Memory B cell (primary cell): Measurements from ENCODE around the gene DNAH10.

Experiments
- ATAC-seq: fragments of 150-1000 bp; cut with Tn5 transposase; 2 replicates; pipeline ENCODE4 v1.10.0; 2021; ENCODE audit warnings: low read depth, mild to moderate bottlenecking, moderate library complexity
- DNase-seq, 2 donors: peaks; one replicate each; pipeline ENCODE4 v3.0.0; 2022; ENCODE audit warnings: low spot score in 2 of 2
- H3K27ac Mint-ChIP-seq: one replicate; pipeline ENCODE4 v1.8.0; 2022; ENCODE audit warnings: mild to moderate bottlenecking, moderate library complexity, mixed read lengths
- H3K27me3 Mint-ChIP-seq: one replicate; pipeline ENCODE4 v1.8.0; 2022; ENCODE audit warnings: mixed read lengths
- H3K36me3 Mint-ChIP-seq: one replicate; pipeline ENCODE4 v1.8.0; 2022; ENCODE audit warnings: mild to moderate bottlenecking, mixed read lengths
- H3K4me1 Mint-ChIP-seq: one replicate; pipeline ENCODE4 v1.8.0; 2022; ENCODE audit warnings: mixed read lengths
- H3K4me3 Mint-ChIP-seq: one replicate; pipeline ENCODE4 v1.8.0; 2022; ENCODE audit warnings: mild to moderate bottlenecking, moderate library complexity, mixed read lengths
- H3K9me3 Mint-ChIP-seq: one replicate; pipeline ENCODE4 v1.8.0; 2022; ENCODE audit warnings: mixed read lengths

The DNAH10 gene

GRCh38 chr12:123727878-123728277, 34.2 kb upstream of the DNAH10 start:
- ATAC-seq (no peak), DNase-seq (no peak)
- Mint-ChIP-seq H3K36me3 (peaks cover 33% of the 10 kb centered on the region), H3K9me3 (no peaks in the 10 kb centered on the region), H3K27me3 (no peaks in the 10 kb centered on the region), H3K27ac (no peak overlapping the region), H3K4me1 (peaks cover 2% of the 10 kb centered on the region), H3K4me3 (no peak overlapping the region)

- ATAC-seq = no peak
- H3K27ac Mint-ChIP-seq = no peak overlapping the region
- peaks cover 3% of the 10 kb centered on the region for H3K4me1 Mint-ChIP-seq
- H3K36me3 Mint-ChIP-seq = peaks cover 48% of the 10 kb centered on the region
- no peaks in the 10 kb centered on the region for H3K9me3 Mint-ChIP-seq
- no peak overlapping the region for H3K4me3 Mint-ChIP-seq
- no peak for DNase-seq
- H3K27me3 Mint-ChIP-seq = no peaks in the 10 kb centered on the region
These were observed 30.5 kb upstream of the DNAH10 start for GRCh38 chr12:123731596-123731995.

DNA sequence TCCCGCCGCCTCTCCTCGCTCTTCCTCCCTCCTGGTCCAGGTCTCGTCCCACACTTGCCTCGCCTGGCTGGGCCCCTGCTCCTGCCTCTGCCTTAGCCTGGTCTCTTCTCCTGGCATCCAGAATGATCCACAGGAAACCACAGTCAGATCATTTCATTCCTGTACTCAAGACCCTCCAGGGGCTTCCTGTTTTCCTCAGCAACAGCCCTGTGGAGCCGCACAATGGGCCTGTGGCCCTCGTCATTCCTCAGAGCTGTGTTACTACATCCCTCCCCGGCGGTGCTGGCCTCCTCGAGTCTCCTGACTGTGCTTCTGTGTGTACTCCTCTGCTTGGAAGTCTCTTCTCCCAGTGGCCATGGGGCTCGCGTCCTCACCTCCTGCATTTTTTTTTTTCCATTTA, 29.9 kb upstream of the DNAH10 start:
- Mint-ChIP-seq H3K4me3 (no peak overlapping the region), H3K27me3 (no peaks in the 10 kb centered on the region), H3K4me1 (peaks cover 7% of the 10 kb centered on the region), H3K36me3 (peaks cover 50% of the 10 kb centered on the region), H3K27ac (no peak overlapping the region), H3K9me3 (no peaks in the 10 kb centered on the region)
- DNase-seq = no peak
- no peak for ATAC-seq

- H3K27ac Mint-ChIP-seq = peak overlapping the region; percentile 33
- peaks cover 43% of the 10 kb centered on the region for H3K36me3 Mint-ChIP-seq
These were observed 28.9 kb upstream of the DNAH10 start for GRCh38 chr12:123733229-123733628.

GRCh38 chr12:123734268-123734667, 27.8 kb upstream of the DNAH10 start:
- Mint-ChIP-seq H3K4me1 (peaks cover 12% of the 10 kb centered on the region), H3K27ac (no peak overlapping the region), H3K9me3 (no peaks in the 10 kb centered on the region), H3K4me3 (no peak overlapping the region), H3K36me3 (peaks cover 43% of the 10 kb centered on the region), H3K27me3 (no peaks in the 10 kb centered on the region)
- no peak for ATAC-seq
- no peak for DNase-seq

More at GRCh38 chr12:123733229-123733628, 28.9 kb upstream of the DNAH10 start:
- peaks cover 12% of the 10 kb centered on the region for H3K4me1 Mint-ChIP-seq
- no peak for ATAC-seq
- no peak overlapping the region for H3K4me3 Mint-ChIP-seq
- no peaks in the 10 kb centered on the region for H3K27me3 Mint-ChIP-seq
- H3K9me3 Mint-ChIP-seq = no peaks in the 10 kb centered on the region
- no peak for DNase-seq

- Mint-ChIP-seq H3K9me3 (no peaks in the 10 kb centered on the region), H3K4me3 (no peak overlapping the region), H3K4me1 (peaks cover 12% of the 10 kb centered on the region), H3K36me3 (peaks cover 29% of the 10 kb centered on the region), H3K27ac (peak overlapping the region; percentile 45), H3K27me3 (no peaks in the 10 kb centered on the region)
- ATAC-seq = no peak
- no peak for DNase-seq
These were observed 20.0 kb upstream of the DNAH10 start for GRCh38 chr12:123741937-123742572.

- ATAC-seq (peak; percentile 49), DNase-seq (no peak)
- Mint-ChIP-seq H3K27ac (peak overlapping the region; percentile 88), H3K4me3 (peak overlapping the region; percentile 30), H3K36me3 (peaks cover 33% of the 10 kb centered on the region), H3K9me3 (no peaks in the 10 kb centered on the region), H3K4me1 (peaks cover 6% of the 10 kb centered on the region), H3K27me3 (no peaks in the 10 kb centered on the region)
These were observed 19.1 kb upstream of the DNAH10 start for GRCh38 chr12:123743002-123743401.

GRCh38 chr12:123744836-123745235, 17.3 kb upstream of the DNAH10 start:
- Mint-ChIP-seq H3K27me3 (no peaks in the 10 kb centered on the region), H3K27ac (no peak overlapping the region), H3K36me3 (peaks cover 31% of the 10 kb centered on the region), H3K4me3 (no peak overlapping the region), H3K9me3 (no peaks in the 10 kb centered on the region), H3K4me1 (peaks cover 6% of the 10 kb centered on the region)
- no peak for DNase-seq
- ATAC-seq = no peak

GRCh38 chr12:123747309-123747708, 14.8 kb upstream of the DNAH10 start:
- Mint-ChIP-seq H3K4me3 (no peak overlapping the region), H3K27me3 (no peaks in the 10 kb centered on the region), H3K27ac (no peak overlapping the region), H3K36me3 (peaks cover 22% of the 10 kb centered on the region), H3K4me1 (peaks cover 6% of the 10 kb centered on the region), H3K9me3 (no peaks in the 10 kb centered on the region)
- ATAC-seq (no peak), DNase-seq (no peak)

DNA sequence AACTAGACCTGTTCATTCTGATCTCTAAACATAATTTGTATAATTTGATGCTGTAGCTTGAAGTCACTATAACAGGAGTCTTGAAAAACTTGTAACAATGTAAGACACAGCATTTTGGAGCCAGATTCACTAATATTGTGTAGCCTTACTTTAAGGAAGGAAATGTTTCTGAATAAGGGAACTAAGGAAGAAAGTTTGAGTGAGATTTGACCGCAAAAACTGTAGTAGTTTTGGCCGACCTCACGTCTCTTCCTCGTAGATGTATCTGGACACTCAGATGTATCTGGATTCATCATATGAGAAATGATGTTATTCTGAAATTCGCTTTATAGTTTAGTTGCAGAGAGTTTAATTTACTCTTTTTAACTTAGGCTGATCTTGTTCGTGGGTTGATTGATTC, 13.9 kb upstream of the DNAH10 start:
- no peak for DNase-seq
- Mint-ChIP-seq H3K4me3 (no peak overlapping the region), H3K27me3 (no peaks in the 10 kb centered on the region), H3K36me3 (peaks cover 22% of the 10 kb centered on the region), H3K4me1 (peaks cover 3% of the 10 kb centered on the region), H3K9me3 (no peaks in the 10 kb centered on the region), H3K27ac (peak overlapping the region; percentile 14)
- ATAC-seq = no peak

DNA sequence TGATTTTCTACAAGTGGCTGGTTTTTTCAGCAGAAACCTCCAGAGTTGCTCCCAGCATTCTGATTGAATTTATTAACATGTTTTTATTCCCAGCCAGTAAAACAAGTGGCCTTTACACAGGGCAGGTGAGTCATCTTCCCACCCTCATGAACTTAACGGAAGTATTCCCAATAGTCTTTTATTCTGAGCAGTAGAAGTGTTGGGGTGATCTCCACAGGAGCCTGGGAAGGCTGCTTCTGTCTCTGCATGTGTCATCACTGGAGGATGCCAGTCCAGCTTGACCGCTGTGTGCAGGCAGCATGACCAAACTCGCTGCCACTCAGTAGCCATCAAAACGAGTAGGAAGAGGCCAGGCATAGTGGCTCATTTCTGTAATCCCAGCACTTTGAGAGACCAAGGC, 13.4 kb upstream of the DNAH10 start:
- H3K36me3 Mint-ChIP-seq = peaks cover 22% of the 10 kb centered on the region
- H3K9me3 Mint-ChIP-seq = no peaks in the 10 kb centered on the region
- no peaks in the 10 kb centered on the region for H3K4me1 Mint-ChIP-seq
- DNase-seq (no peak), ATAC-seq (no peak)
- H3K27ac Mint-ChIP-seq = no peak overlapping the region
- no peak overlapping the region for H3K4me3 Mint-ChIP-seq
- H3K27me3 Mint-ChIP-seq = no peaks in the 10 kb centered on the region

- Mint-ChIP-seq H3K4me3 (no peak overlapping the region), H3K27ac (no peak overlapping the region), H3K9me3 (no peaks in the 10 kb centered on the region), H3K27me3 (no peaks in the 10 kb centered on the region), H3K36me3 (peaks cover 19% of the 10 kb centered on the region), H3K4me1 (no peaks in the 10 kb centered on the region)
- DNase-seq (no peak), ATAC-seq (no peak)
These were observed 12.7 kb upstream of the DNAH10 start for GRCh38 chr12:123749355-123749754.

DNA sequence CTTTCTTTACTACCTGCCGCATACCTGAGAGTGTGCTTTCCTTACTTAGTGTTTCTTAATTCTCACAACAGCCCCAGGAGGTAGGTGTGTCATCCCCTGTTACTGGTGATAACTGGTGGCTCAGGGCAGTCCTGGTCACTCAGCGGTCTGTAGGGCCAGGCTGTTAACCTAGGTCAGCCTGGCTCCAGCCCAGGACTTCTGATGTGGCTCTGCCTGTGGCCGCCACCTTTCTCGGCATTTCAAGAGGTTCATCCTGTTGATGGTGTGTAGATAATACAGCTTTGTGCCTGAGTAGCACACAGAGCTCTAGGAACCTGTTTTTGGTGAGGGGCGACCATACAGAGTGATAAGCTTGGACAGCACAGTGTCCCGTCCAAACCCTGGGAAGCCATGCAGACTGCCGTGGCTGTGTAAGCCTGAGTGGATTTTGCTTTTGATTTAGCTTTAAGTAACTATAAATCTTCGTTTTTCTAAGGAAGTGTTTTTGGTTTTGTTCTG, 11.9 kb upstream of the DNAH10 start:
- no peaks in the 10 kb centered on the region for H3K27me3 Mint-ChIP-seq
- no peaks in the 10 kb centered on the region for H3K9me3 Mint-ChIP-seq
- DNase-seq (no peak), ATAC-seq (no peak)
- H3K27ac Mint-ChIP-seq = no peak overlapping the region
- no peak overlapping the region for H3K4me3 Mint-ChIP-seq
- H3K36me3 Mint-ChIP-seq = peaks cover 18% of the 10 kb centered on the region
- no peaks in the 10 kb centered on the region for H3K4me1 Mint-ChIP-seq

DNA sequence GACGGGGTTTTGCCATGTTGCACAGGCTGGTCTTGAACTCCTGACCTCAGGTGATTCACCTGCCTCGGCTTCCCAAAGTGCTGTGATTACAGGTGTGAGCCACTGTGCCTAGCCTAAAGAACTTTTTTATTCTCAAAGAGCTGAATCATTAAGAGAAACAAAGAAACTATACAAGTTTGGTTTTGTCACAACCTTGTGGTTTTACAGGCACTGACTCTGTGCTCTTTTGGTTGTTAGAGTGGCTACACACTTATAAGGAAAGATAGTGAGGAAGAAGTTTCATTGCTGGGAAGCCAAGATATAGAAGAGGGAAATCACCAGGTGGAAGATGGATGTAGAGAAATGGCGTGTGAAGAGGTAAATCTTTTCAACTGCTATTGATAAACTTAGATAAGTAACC, 10.1 kb upstream of the DNAH10 start:
- H3K9me3 Mint-ChIP-seq = no peaks in the 10 kb centered on the region
- ATAC-seq = no peak
- H3K4me1 Mint-ChIP-seq = no peaks in the 10 kb centered on the region
- H3K36me3 Mint-ChIP-seq = peaks cover 14% of the 10 kb centered on the region
- no peak overlapping the region for H3K27ac Mint-ChIP-seq
- no peaks in the 10 kb centered on the region for H3K27me3 Mint-ChIP-seq
- DNase-seq = no peak
- no peak overlapping the region for H3K4me3 Mint-ChIP-seq
